ENCODE data around the gene FTSJ3.
"Not testable (repeated sequence)": the region's sequence is repeated elsewhere in the genome, so short reads cannot be mapped to it uniquely, and the experiment has no call there.

Gene FTSJ3

GRCh38 chr17:63827002-63827800, at the start of gene FTSJ3, which contains the start of gene PSMC5:
FTSJ3 (minus strand) TSS chr17:63827663; CDS start chr17:63826902, 761 bp downstream.
PSMC5 (plus strand) TSS chr17:63827431; CDS start chr17:63827491, 60 bp downstream.
- DNase-seq (ENCODE audit: low spot score) = peak; percentile 96

GRCh38 chr17:63874693-63875092, 47.2 kb upstream of the FTSJ3 start:
- DNase-seq (ENCODE audit: low spot score) = not testable (repeated sequence)

- DNase-seq (ENCODE audit: low spot score) = not testable (repeated sequence)
Measured at GRCh38 chr17:63874061-63874626, 46.7 kb upstream of the FTSJ3 start.

DNA sequence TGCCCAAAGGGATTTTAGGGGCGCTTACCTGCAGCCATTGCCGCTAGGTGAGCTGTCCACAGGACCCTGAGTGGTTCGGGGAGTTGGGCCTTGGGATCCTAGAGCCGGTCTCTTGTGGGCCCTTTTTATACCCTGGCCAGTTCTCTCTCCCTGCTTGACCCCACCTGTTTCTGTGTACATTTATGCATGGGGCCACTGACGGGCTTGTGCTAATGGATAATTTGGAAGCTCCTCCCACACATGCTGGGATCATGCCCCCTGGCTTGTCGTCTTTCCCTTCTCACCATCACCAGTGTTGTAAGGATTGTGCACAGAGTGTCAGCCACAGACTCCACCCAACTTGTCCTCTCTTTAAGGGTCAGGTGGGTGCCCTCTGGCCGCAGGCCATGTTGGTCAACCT, 46.1 kb upstream of the FTSJ3 start, which contains the start of gene CSH2:
TSS of gene CSH2 (minus strand) at position 101 of the 400 bp plus-strand sequence. CDS start at position 38, 63 bp downstream.
- DNase-seq (ENCODE audit: low spot score) = not testable (repeated sequence)

DNA sequence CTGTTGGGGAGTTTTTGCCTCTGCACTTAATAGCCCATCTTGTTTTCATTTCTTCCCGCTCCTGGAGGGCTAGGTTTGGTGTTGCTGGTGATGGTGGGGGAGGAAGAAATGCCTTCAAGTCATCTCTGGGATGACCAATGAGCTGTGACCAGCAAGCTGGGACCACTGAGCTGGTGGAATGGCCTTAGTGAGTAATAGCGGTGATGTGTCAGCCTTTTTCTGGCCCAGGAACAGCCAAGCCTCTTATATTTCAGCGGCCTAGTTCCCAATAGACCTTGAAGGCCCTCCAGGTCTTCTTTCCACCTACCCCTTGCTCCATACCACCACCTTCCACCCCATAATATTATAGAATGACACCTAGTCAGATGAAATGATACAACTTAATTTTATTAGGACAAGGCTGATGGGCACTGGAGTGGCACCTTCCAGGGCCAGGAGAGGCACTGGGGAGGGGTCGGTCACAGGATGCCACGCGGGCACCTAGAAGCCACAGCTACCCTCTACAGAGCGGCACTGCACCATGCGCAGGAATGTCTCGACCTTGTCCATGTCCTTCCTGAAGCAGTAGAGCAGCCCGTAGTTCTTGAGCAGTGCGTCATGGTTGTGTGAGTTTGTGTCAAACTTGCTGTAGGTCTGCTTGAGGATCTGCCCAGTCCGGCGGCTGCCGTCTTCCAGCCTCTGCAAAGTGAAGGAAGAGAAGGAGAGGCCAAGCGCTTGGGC, 44.3 kb upstream of the FTSJ3 start:
- not testable (repeated sequence) for DNase-seq (ENCODE audit: low spot score)

GRCh38 chr17:63870292-63870665, 42.8 kb upstream of the FTSJ3 start:
- DNase-seq (ENCODE audit: low spot score) = not testable (repeated sequence)

GRCh38 chr17:63869491-63870291, 42.2 kb upstream of the FTSJ3 start:
- DNase-seq (ENCODE audit: low spot score) = not testable (repeated sequence)

DNA sequence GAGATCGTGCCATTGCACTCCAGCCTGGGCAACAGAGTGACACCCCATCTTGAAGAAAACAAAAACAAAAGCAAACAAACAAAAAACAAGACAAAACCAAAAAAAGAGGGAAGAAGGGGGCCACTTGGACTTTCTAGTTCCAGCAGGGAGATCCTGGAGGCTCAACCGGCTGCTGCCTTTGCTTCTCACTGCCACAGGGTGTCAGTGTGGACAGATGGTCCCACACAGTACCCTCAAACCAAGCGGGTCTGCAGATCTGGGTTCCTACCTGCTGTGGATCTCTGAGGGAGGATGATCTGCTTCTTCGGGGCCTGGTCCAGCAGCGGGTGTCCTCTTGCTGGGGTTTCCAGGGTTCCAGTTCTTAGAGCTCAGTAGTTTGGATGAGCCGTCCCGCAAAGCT, 39.2 kb upstream of the FTSJ3 start:
- DNase-seq (ENCODE audit: low spot score) = not testable (repeated sequence)

DNA sequence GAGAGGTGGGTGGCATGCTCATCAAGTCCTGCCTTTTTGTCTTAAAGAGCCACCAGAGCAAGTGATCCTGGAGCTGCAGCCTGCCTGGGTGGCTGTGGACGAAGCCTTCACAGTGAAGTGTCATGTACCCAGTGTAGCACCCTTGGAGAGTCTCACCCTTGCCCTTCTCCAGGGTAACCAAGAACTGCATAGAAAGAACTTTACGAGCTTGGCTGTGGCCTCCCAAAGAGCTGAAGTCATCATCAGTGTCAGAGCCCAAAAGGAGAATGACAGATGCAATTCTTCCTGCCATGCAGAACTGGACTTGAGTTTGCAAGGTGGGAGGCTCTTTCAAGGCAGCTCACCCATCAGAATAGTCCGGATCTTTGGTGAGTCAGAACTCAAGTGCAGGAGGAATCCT, 31.8 kb upstream of the FTSJ3 start:
- DNase-seq (ENCODE audit: low spot score) = no peak

GRCh38 chr17:63856425-63856824, 29.0 kb upstream of the FTSJ3 start:
- not testable (repeated sequence) for DNase-seq (ENCODE audit: low spot score)

DNA sequence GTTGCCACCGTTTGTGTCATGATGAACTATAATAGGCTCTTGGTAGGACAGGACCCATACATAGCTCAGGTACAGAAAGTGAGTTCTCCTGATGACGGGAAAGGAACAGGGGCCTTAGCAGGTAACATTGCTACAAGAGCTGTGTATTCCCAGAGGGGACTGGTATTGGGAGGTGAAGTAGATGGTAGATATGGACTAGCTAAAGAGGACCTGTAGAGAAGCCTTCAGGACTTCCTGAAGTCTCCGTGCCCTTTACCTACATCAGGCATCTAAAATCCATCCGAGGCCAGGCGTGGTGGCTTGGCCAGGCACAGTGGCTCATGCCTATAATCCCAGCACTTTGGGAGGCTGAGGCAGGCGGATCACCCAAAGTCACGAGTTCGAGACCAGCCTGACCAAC, 27.7 kb upstream of the FTSJ3 start:
- DNase-seq (ENCODE audit: low spot score) = no peak

DNA sequence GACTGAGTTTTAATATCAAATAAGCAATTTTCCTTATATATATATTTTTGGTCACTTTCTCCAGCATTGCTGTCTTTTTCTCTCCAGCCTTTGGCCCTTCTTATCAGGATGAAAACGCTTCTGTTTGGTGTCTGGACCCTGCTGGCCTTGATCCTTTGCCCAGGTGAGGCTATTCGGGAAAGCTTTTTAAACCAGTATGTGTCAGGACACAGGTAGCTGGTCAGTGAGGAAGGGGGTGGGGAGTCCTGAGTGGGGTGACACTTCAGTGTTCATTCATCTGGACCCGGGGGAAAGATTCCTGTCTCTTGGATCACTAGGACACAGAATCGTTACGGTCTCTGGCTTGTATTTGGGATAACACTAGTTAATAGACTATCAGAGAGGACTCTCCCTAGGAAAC, 27.2 kb upstream of the FTSJ3 start:
- no peak for DNase-seq (ENCODE audit: low spot score)

DNA sequence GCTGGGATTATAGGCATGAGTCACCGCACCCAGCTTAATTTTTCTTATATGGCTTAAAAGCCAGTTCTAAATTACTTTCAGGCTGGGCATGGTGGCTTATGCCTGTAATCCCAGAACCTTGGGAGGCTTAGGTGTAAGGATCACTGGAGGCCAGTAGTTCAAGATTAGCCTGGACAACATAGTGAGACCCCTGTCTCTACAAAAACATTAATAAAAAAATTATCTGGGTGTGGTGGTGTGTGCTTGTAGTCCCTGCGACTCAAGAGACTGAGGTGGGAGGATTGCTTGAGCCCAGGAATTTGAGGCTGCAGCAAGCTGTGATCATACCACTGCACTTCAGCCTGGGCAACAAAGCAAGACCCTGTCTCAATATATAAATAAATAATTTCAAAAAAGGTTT, 25.8 kb upstream of the FTSJ3 start:
- no peak for DNase-seq (ENCODE audit: low spot score)

DNA sequence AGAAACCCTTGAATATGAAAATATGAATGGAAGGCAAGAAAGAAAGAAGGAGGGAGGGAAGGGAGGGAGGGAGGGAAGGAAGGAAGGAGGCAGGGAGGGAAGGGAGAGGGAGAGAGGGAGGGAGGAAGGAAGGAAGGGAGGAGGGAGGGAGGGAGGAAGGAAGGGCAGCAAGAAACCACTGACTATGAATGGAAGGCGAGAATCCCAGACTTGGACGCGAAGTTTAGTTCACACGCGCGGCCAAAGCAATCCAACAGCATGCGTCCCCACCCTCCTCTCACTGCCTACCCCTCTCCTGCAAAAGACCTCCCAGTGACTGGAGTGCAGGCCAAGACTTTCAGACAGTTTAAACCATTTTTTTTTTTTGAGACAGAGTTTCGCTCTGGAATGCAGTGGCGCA, 22.9 kb upstream of the FTSJ3 start:
- no peak for DNase-seq (ENCODE audit: low spot score)

GRCh38 chr17:63848834-63849689, 21.6 kb upstream of the FTSJ3 start:
- DNase-seq (ENCODE audit: low spot score) = peak; percentile 97

DNA sequence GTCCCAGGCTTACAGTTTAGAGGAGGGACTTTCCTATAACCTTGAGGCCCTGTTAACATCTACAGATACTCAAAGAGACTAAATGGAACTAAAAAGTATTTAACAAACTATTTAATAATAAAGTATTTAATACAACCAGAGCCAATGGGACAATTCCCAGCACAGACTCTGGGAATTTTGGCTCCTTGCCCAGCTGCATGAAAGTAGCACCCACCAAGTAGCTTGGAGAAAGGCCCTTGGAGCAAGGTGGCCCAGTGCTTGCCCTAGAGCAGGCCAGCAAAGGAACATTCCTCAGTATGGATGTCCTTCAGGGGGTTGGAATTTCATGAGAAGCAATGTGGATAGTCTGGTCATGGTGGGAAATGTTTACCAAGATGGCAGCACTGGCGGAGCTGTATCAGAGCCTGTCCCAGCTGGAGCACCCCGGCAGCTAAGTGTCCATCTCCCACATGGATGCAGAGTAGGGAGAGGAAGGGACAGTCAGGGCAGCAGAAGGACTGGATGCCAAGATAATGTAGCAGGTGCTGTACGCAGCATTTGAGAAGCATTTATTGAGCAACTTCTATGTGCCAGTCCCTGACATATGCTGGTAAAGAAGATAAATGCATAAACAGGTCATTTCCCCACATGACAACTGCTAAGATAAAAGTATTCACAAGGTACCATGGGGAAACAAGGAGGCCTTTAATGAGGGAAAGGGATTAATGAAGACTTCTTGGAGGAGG, 20.2 kb upstream of the FTSJ3 start:
- no peak for DNase-seq (ENCODE audit: low spot score)

- no peak for DNase-seq (ENCODE audit: low spot score)
Measured at GRCh38 chr17:63845509-63845908, 18.0 kb upstream of the FTSJ3 start.

GRCh38 chr17:63843910-63844677, 16.6 kb upstream of the FTSJ3 start:
- DNase-seq (ENCODE audit: low spot score) = no peak

- peak; percentile 66 for DNase-seq (ENCODE audit: low spot score)
Measured at GRCh38 chr17:63843387-63843888, 16.0 kb upstream of the FTSJ3 start.

Data from AG20443 (cell line).